Kidney epithelial cell (primary cell): ENCODE data around the gene FAF1. TPM values are rescaled to one million over a fixed set of nuclear protein-coding genes. Genes with fewer than 3 reads are reported as not detected.

Experiments used
- DNase-seq: peaks from one replicate; pipeline ENCODE4 v3.0.0-alpha.2; 2010; ENCODE audit warnings: low read depth
- H3K27me3 ChIP-seq: 2 replicates; pipeline ENCODE4 v1.6.0; 2011; ENCODE audit warnings: low read length; ENCODE audit not compliant: control insufficient read depth, insufficient read depth
- H3K36me3 ChIP-seq: 2 replicates; pipeline ENCODE4 v1.5.1; 2011; ENCODE audit warnings: low read length; ENCODE audit not compliant: control insufficient read depth, insufficient read depth
- H3K4me3 ChIP-seq: 2 replicates; pipeline ENCODE4 v1.5.1; 2011; ENCODE audit warnings: low read depth, mild to moderate bottlenecking, control low read depth, low read length
- CTCF ChIP-seq: IDR thresholded peaks from 2 replicates; pipeline ENCODE4 v1.5.1; 2011; ENCODE audit warnings: mild to moderate bottlenecking, moderate library complexity, low read length, control low read depth, inconsistent platforms; ENCODE audit not compliant: insufficient read depth, poor library complexity, severe bottlenecking
- total RNA-seq: library from RNA; depleted of rRNA; stranded (reverse); fragments of >200 nt; gene quantifications from 2 replicates; pipeline ENCODE4 v1.2.3, GENCODE V29; 2015

FAF1 gene
- total RNA-seq, 1 donor from 2014 or later, result 57.8 TPM

DNA sequence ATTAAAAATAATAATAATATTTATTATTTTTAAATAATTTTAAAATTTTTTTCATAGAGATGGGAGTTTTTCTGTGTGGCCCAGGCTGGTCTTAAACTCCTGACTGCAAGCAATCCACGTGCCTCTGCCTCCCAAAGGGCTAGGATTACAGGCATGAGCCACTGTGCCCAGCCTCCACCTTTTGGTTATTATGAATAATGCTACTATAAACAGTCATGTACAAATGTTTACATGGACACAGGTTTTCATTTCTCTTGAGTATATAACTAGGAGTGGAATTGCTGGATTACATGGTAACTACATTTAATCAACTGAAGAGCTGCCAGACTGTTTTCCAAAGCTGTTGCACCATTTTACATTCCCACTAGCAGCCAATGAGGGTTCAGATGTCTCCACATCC is 433.6 kb downstream of the FAF1 start:
- Histone ChIP-seq H3K4me3 (no peak overlapping the region), H3K36me3 (no peaks in the 10 kb centered on the region), H3K27me3 (no peaks in the 10 kb centered on the region)
- TF ChIP-seq CTCF, result no peak
- DNase-seq, result no peak

DNA sequence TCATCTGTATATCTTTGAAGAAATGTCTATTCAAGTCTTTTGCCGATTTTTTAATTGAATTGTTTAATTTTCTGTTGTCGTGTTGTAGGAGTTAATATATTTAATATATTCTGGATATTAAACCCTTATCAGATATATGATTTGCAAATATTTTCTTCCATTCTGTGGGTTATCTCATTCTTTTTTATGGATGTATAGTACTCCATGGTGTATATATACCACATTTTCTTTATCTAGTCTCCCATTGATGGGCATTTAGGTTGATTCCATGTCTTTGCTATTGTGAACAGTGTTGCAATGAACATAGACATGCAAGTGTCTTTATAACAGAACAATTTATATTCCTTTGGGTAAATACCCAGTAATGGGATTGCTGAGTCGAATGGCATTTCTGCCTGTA is 436.5 kb downstream of the FAF1 start:
- no peak for TF ChIP-seq CTCF
- Histone ChIP-seq H3K4me3 (no peak overlapping the region), H3K27me3 (no peaks in the 10 kb centered on the region), H3K36me3 (no peaks in the 10 kb centered on the region)
- no peak for DNase-seq

- DNase-seq, result no peak
- Histone ChIP-seq H3K4me3 (no peak overlapping the region), H3K36me3 (no peaks in the 10 kb centered on the region), H3K27me3 (no peaks in the 10 kb centered on the region)
- TF ChIP-seq CTCF, result no peak
These were observed 437.2 kb downstream of the FAF1 start for GRCh38 chr1:50522691-50523342.

DNA sequence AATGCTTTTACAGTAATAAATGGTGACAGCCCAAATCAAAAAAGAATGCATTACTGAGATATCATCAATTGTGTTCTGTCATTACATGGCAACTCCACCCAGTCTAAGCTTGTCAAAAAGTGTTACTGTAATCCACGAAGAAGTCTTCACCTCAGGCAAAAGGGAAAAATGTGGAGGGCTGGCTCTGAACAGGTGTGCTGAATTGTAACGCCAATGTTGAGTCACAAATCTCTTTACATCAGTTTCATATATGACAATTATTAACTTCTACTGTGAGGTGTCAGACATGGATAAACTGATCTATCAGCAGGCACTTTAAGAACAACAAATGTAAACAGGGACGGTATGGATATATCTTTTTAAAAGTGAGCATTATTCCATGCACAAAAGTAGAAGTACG is 438.4 kb downstream of the FAF1 start:
- Histone ChIP-seq H3K36me3 (no peaks in the 10 kb centered on the region), H3K4me3 (no peak overlapping the region), H3K27me3 (no peaks in the 10 kb centered on the region)
- no peak for DNase-seq
- no peak for TF ChIP-seq CTCF

DNA sequence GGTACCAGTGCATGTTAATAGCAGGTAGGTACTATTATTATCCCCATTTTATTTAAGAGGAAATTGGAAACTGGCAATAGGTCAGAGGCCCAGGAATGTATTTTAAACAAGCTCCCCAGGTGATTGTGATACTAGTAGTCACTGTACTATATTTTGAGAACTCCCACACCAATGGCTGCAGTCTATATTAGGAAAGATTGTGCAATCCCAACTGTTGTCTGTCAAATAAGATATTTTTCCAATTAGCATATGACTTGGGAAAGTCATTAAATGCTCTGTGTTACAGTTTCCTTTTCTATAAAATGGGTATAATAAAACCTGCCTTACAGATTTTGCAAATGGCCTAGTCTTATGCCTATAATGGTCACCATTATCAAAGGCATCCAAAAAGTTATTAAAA is 442.6 kb downstream of the FAF1 start:
- TF ChIP-seq CTCF, result no peak
- H3K4me3 ChIP-seq, result no peak overlapping the region
- no peak for DNase-seq
- H3K36me3 ChIP-seq, result no peaks in the 10 kb centered on the region
- H3K27me3 ChIP-seq, result no peaks in the 10 kb centered on the region

DNA sequence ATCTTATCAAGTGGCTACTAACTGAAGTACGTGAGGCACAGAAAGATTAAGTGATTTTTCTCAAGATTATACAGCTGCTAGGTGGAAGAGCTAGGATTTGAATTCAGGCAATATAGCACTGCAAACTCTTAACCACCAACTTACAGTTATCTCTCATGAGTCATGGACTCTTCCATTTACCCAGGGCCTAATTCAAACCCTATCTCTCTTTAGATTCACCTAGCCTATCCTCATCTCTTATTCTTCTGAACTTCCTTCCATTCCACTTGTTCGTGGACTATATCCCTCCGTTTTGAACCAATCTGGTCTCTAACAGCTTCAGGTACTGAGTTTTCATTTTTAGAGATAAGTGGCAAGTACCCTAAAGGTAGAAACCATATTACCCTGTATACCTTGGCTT is 444.0 kb downstream of the FAF1 start:
- TF ChIP-seq CTCF, result no peak
- H3K36me3 ChIP-seq, result no peaks in the 10 kb centered on the region

More for the DNA sequence above, 444.0 kb downstream of the FAF1 start:
- no peaks in the 10 kb centered on the region for H3K27me3 ChIP-seq
- no peak overlapping the region for H3K4me3 ChIP-seq
- DNase-seq, result no peak
